A673 (cell line): ENCODE measurements around the gene CERK.

Experiments used
- EZH2 ChIP-seq: fragments of 200-600 bp; sonication (generic); IDR thresholded peaks from 2 replicates; pipeline ENCODE4 v1.6.1; 2017; ENCODE audit warnings: borderline replicate concordance, low read depth, mild to moderate bottlenecking, mixed read lengths, antibody characterized with exemption, low read length; ENCODE audit not compliant: poor library complexity, severe bottlenecking
- TF ChIP-seq, protein P1 (sequence below): fragments of 300-800, 200-600 bp; sonication (generic); conservative IDR thresholded peaks from 2 replicates; pipeline ENCODE4 v1.5.1; 2017; ENCODE audit warnings: low read depth, mild to moderate bottlenecking, antibody characterized with exemption, low read length, moderate library complexity, mixed read lengths

DNA sequence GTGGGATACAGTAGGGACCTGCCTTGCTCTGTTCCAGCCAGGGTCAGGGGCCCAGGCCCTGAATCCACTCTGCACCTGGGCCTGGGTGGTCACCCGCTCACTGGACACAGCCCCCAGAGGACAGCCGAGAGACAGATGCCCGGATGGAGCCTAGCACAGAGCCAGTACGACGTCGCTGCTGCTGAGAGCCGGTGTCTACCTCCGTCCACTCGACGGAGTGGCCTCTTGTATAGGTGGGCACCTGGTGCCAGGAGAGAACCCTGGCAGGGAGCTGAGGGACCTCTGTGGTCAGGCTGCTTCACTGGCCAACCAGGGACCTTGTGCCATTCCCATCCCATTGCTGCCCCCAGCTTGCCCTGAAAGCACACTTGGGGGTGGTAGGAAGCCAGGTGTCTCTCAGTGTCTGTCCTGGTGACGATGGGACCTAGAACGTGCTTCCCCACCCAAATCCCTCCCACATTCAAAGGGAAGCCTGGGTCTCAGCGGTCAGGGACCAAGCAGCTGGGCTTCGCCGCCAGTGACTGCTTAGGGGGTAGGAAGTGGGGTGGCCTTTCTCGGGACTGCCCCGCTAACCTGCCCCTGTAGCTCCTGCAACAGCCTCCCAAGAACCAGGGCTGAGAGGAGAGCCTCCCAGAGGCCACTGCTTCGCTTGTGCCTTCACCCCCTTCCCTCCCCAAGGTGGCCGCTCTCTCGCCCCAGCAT lies 10.3 kb upstream of the CERK start:
- TF ChIP-seq, protein P1, sequence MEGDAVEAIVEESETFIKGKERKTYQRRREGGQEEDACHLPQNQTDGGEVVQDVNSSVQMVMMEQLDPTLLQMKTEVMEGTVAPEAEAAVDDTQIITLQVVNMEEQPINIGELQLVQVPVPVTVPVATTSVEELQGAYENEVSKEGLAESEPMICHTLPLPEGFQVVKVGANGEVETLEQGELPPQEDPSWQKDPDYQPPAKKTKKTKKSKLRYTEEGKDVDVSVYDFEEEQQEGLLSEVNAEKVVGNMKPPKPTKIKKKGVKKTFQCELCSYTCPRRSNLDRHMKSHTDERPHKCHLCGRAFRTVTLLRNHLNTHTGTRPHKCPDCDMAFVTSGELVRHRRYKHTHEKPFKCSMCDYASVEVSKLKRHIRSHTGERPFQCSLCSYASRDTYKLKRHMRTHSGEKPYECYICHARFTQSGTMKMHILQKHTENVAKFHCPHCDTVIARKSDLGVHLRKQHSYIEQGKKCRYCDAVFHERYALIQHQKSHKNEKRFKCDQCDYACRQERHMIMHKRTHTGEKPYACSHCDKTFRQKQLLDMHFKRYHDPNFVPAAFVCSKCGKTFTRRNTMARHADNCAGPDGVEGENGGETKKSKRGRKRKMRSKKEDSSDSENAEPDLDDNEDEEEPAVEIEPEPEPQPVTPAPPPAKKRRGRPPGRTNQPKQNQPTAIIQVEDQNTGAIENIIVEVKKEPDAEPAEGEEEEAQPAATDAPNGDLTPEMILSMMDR, result no peak
- TF ChIP-seq EZH2, result no peak
